ENCODE measurements around the gene KRTAP10-9. TPM values are rescaled to one million over a fixed set of nuclear protein-coding genes. Genes with fewer than 3 reads are reported as not detected.

The KRTAP10-9 gene
- total RNA-seq, 2 experiments from 2014 or later = not detected

DNA sequence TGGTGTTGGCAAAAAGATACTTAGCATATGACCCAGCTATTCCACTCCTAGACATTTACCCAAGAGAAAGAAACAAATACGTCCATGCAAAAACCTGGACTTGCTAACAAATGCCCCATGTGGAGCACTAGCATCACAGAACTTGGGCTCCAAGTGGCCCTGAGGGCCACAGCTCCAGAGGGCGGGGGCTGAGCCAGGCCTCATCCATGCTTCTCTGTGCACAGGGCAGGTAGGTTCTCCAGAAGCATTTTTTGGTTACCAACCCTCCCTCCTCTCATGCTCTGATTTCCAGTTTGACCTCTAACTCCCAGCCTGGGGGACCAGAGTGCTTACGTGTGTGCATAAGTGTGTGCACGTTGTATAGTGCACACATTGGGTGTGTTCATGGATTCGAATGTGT is 37.8 kb downstream of the KRTAP10-9 start:
- Mint-ChIP-seq H3K4me3 (no peak overlapping the region), H3K27me3 (peaks cover 8% of the 10 kb centered on the region), H3K36me3 (ENCODE audit: low read depth) (no peaks in the 10 kb centered on the region), H3K9me3 (peaks cover 13% of the 10 kb centered on the region), H3K27ac (no peak overlapping the region), H3K4me1 (ENCODE audit: low read depth) (peaks cover 7% of the 10 kb centered on the region)
- Histone ChIP-seq H3K4me1 (ENCODE audit: insufficient read depth, low read length) (peaks cover under 1% of the 10 kb centered on the region), H3K27ac (ENCODE audit: low read depth in 1 of 2, low read length in 2 of 2) (no peak overlapping the region), H3K36me3 (ENCODE audit: insufficient read depth, low read length) (no peaks in the 10 kb centered on the region), H3K9me3 (ENCODE audit: control insufficient read depth in 1 of 2, insufficient read depth in 1 of 2, low read length in 2 of 2) (peaks cover 0 to 4% of the 10 kb centered on the region in 2 experiments), H3K27me3 (ENCODE audit: control insufficient read depth in 1 of 2, insufficient read depth in 2 of 2, low read length in 2 of 2) (peaks cover 0 to under 1% of the 10 kb centered on the region in 2 experiments), H3K4me3 (ENCODE audit: low read length) (no peak overlapping the region)
- ChIA-PET POLR2A (no interaction called here), CTCF (no interaction called here)
- TF ChIP-seq CTCF (IDR thresholded peaks at IDR 0.05) = no peak
- intact Hi-C loops (cut with DNase I, micrococcal nuclease) = no loop called here
- no peak for ATAC-seq (ENCODE audit: poor library complexity)
- no peak for DNase-seq

DNA sequence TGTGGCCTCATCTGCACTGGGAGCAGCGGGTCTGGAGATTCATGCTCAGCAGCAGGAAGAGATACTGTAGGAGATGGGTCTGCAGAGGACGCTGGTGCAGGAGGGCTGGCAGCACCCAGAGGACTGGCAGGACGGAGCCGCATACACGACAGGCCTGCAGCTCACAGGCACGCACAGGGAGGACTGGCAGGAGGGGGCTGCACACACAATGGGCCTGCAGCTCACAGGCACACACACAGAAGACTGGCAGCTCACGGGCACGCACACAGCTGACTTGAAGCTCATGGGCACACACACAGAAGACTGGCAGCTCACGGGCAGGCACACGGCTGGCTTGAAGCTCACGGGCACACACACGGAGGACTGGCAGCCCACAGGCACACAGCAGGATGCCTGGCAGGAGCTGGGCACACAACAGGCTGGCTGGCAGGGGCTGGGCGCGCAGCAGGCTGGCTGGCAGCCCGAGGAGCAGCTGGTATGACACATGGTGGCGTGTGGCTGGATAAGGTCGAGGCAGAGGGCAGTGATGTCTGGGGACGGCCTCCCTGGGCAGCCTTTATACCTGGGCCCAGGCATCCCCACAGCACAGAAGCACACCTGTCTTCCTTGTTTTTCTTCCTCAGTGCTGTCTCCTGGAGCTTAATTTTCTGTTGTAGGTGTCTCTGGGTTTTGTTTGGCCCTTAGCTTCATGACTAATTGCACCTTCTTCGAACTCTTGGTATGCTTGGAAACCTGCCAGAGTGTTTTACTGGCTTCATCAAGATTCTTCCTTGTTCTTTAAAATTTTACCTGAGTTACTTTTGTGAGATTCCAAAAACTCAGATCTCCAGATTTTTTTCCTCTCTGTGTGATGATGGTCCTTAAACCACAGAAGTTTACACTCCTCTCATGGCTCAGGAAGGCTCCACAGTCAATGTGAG is 39.8 kb downstream of the KRTAP10-9 start, which contains the start of gene KRTAP12-2:
Gene KRTAP12-2, minus strand, starts transcription at position 527 of the 920 bp plus-strand sequence. Its CDS starts 41 bp downstream, at position 486.
- no peak within 1 kb of the TSS for H3K27ac ChIP-seq (ENCODE audit: low read depth in 1 of 2, low read length in 2 of 2)
- DNase-seq = no peak
- H3K27me3 ChIP-seq (ENCODE audit: control insufficient read depth in 1 of 2, insufficient read depth in 2 of 2, low read length in 2 of 2) = peaks cover 0 to 2% of the 10 kb centered on the region in 2 experiments
- H3K4me1 ChIP-seq (ENCODE audit: insufficient read depth, low read length) = no peaks in the 10 kb centered on the region
- Mint-ChIP-seq H3K4me3 (no peak within 1 kb of the TSS), H3K27me3 (peaks cover 8% of the 10 kb centered on the region), H3K27ac (no peak within 1 kb of the TSS), H3K36me3 (ENCODE audit: low read depth) (no peaks in the 10 kb centered on the region), H3K9me3 (peaks cover 8% of the 10 kb centered on the region), H3K4me1 (ENCODE audit: low read depth) (no peaks in the 10 kb centered on the region)
- TF ChIP-seq CTCF (IDR thresholded peaks at IDR 0.05) = no peak
- H3K4me3 ChIP-seq (ENCODE audit: low read length) = no peak within 1 kb of the TSS
- CTCF ChIA-PET = interaction anchor here (1.1 kb wide), 1 partner anchor 120 kb away, joined by 3 read pairs; no protein-coding TSS in a partner anchor
- intact Hi-C loops (cut with DNase I, micrococcal nuclease) = no loop called here
- H3K9me3 ChIP-seq (ENCODE audit: control insufficient read depth in 1 of 2, insufficient read depth in 1 of 2, low read length in 2 of 2) = peaks cover 8 to 17% of the 10 kb centered on the region in 2 experiments
- no peaks in the 10 kb centered on the region for H3K36me3 ChIP-seq (ENCODE audit: insufficient read depth, low read length)
- POLR2A ChIA-PET = interaction anchor here (2.5 kb wide), 1 partner anchor 9 kb away, joined by 7 read pairs; the partner anchor contains the start of gene KRTAP12-3
- no peak for ATAC-seq (ENCODE audit: poor library complexity)

DNA sequence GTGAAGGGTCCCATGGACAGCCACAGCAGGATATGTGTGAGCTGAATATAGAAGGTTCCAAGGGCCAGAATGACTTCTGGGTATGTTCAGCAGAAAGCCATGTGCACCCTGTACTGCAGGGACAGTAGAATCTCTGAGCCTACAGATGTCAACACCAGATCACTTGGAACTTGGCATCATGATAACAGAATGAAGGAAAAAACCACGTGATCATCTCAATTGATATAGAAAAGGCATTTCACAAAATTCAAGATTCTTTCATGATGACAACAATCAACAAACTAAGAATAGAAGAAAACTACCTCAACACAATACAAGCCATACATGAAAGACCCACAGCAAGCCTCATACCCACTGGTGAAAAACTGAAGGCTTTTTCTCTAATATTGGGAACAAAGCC is 40.7 kb downstream of the KRTAP10-9 start:
- no peak for DNase-seq
- H3K9me3 Mint-ChIP-seq = peaks cover 4% of the 10 kb centered on the region
- ChIA-PET POLR2A (interaction anchor here (2.5 kb wide), 1 partner anchor 10 kb away, joined by 7 read pairs; the partner anchor contains the start of gene KRTAP12-3), CTCF (interaction anchor here (1.1 kb wide), 1 partner anchor 121 kb away, joined by 3 read pairs; no protein-coding TSS in a partner anchor)
- no peak overlapping the region for H3K4me3 Mint-ChIP-seq
- Histone ChIP-seq H3K4me3 (ENCODE audit: low read length) (no peak overlapping the region), H3K27ac (ENCODE audit: low read depth in 1 of 2, low read length in 2 of 2) (no peak overlapping the region), H3K36me3 (ENCODE audit: insufficient read depth, low read length) (no peaks in the 10 kb centered on the region), H3K27me3 (ENCODE audit: control insufficient read depth in 1 of 2, insufficient read depth in 2 of 2, low read length in 2 of 2) (peaks cover 0 to 2% of the 10 kb centered on the region in 2 experiments), H3K9me3 (ENCODE audit: control insufficient read depth in 1 of 2, insufficient read depth in 1 of 2, low read length in 2 of 2) (peaks cover 17 to 25% of the 10 kb centered on the region in 2 experiments), H3K4me1 (ENCODE audit: insufficient read depth, low read length) (no peaks in the 10 kb centered on the region)
- intact Hi-C loops (cut with DNase I, micrococcal nuclease) = no loop called here
- H3K36me3 Mint-ChIP-seq (ENCODE audit: low read depth) = no peaks in the 10 kb centered on the region
- H3K27me3 Mint-ChIP-seq = peaks cover 8% of the 10 kb centered on the region
- H3K4me1 Mint-ChIP-seq (ENCODE audit: low read depth) = no peaks in the 10 kb centered on the region
- no peak for ATAC-seq (ENCODE audit: poor library complexity)
- TF ChIP-seq CTCF (IDR thresholded peaks at IDR 0.05) = no peak
- no peak overlapping the region for H3K27ac Mint-ChIP-seq
